Measurements from ENCODE around the gene LLGL2. TPM values are rescaled to one million over a fixed set of nuclear protein-coding genes. Genes with fewer than 3 reads are reported as not detected.

LLGL2 gene
- total RNA-seq, 4 donors from 2014 or later = 221 to 563 (median 300) TPM

DNA sequence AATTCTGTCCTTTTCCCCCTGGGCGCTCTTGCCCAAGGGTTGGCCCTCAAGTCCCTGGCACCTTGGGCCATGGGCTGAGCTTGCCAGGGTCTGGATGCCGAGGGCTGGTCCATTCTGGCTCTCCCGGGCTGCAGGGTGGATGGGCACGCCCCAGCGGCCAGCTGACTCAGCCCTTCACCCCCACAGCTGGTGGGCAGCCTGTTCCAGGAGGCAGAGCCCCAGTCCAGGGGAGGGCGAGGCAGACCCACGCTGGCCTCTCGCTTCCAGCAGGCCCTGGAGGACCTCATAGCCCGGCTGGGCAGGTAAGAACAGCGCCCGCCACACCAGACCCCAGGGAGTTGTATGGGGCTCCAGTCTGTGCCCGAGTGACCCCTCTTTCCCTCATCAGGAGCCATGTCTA is 77.1 kb downstream of the LLGL2 start:
- no peak overlapping the region for H3K4me3 ChIP-seq
- TF ChIP-seq POLR2A (IDR thresholded peaks at IDR 0.05) = no peak
- H3K4me1 ChIP-seq = peaks cover 0 to 12% (median 2%) of the 10 kb centered on the region in 4 donors
- no peak for DNase-seq
- H3K36me3 ChIP-seq = no peaks in the 10 kb centered on the region
- H3K27me3 ChIP-seq = no peaks in the 10 kb centered on the region
- H3K9me3 ChIP-seq = no peaks in the 10 kb centered on the region
- peak overlapping the region in 1 of 4 donors; percentile 76 for H3K27ac ChIP-seq

DNA sequence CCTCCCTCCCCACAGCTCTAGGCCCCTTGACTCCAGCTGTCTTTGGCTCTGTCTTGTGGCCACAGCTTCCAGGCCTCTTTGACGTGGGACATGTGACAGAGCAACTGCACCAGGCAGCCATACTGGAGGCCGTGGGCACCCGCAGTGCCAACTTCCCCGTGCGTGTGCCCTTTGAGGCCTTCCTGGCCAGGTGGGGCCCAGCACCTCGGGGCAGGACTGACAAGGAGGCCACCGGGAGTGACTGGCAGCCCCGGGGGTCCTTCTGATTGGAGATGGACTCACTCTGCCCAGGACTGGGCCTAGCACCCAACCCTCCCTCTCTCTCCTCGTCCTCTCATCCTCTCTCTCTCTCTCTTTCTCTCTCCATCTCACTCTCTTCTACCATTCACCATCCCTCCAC is 77.6 kb downstream of the LLGL2 start:
- no peak overlapping the region for H3K4me3 ChIP-seq
- no peaks in the 10 kb centered on the region for H3K36me3 ChIP-seq
- H3K4me1 ChIP-seq = peaks cover 0 to 12% (median 2%) of the 10 kb centered on the region in 4 donors
- no peaks in the 10 kb centered on the region for H3K9me3 ChIP-seq
- H3K27ac ChIP-seq = peak overlapping the region in 2 of 4 donors; percentile 61 to 76
- no peak for TF ChIP-seq POLR2A (IDR thresholded peaks at IDR 0.05)
- TF ChIP-seq, protein P1, sequence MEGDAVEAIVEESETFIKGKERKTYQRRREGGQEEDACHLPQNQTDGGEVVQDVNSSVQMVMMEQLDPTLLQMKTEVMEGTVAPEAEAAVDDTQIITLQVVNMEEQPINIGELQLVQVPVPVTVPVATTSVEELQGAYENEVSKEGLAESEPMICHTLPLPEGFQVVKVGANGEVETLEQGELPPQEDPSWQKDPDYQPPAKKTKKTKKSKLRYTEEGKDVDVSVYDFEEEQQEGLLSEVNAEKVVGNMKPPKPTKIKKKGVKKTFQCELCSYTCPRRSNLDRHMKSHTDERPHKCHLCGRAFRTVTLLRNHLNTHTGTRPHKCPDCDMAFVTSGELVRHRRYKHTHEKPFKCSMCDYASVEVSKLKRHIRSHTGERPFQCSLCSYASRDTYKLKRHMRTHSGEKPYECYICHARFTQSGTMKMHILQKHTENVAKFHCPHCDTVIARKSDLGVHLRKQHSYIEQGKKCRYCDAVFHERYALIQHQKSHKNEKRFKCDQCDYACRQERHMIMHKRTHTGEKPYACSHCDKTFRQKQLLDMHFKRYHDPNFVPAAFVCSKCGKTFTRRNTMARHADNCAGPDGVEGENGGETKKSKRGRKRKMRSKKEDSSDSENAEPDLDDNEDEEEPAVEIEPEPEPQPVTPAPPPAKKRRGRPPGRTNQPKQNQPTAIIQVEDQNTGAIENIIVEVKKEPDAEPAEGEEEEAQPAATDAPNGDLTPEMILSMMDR (IDR thresholded peaks at IDR 0.05) = no peak
- DNase-seq = no peak
- no peaks in the 10 kb centered on the region for H3K27me3 ChIP-seq

DNA sequence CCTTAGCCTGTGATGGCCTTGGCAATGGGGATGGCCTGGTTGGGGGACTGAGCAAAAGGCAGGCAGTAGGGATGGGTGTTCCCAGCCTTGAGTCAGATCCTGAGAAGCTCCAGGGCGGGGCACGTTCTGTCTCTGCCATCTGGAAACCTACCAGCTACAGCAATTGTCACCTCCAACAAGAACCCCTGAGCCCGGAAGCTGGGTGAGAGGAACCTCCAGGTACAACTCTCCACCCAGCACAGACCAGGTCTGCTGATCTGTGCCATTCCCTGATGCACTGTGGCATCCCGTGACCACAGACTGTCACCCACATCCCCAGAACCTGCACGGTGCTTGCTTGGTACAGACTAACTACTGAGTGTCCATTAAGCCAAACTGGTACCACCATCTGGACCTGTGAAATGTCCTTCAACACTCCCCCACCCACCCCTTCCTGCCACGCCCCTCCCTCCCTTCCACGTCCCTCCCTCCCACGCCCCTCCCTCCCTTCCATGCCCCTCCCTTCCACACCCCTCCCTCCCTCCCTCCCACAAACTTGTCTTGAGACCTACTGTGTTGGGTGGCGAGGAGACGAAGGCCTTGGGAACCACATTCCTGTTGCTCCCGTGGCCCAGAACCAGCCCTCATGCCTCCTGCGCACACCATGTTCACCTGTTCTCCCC is 78.7 kb downstream of the LLGL2 start:
- H3K4me1 ChIP-seq = peaks cover 0 to 12% (median 2%) of the 10 kb centered on the region in 4 donors
- peak overlapping the region in 2 of 4 donors; percentile 61 to 76 for H3K27ac ChIP-seq
- DNase-seq = peak in 2 of 3 donors; percentile 77 to 83
- no peaks in the 10 kb centered on the region for H3K27me3 ChIP-seq
- H3K4me3 ChIP-seq = no peak overlapping the region
- TF ChIP-seq, protein P1 (IDR thresholded peaks at IDR 0.05) = no peak
- TF ChIP-seq POLR2A (IDR thresholded peaks at IDR 0.05) = peak in 1 of 2 donors; percentile 49
- no peaks in the 10 kb centered on the region for H3K9me3 ChIP-seq
- H3K36me3 ChIP-seq = no peaks in the 10 kb centered on the region

DNA sequence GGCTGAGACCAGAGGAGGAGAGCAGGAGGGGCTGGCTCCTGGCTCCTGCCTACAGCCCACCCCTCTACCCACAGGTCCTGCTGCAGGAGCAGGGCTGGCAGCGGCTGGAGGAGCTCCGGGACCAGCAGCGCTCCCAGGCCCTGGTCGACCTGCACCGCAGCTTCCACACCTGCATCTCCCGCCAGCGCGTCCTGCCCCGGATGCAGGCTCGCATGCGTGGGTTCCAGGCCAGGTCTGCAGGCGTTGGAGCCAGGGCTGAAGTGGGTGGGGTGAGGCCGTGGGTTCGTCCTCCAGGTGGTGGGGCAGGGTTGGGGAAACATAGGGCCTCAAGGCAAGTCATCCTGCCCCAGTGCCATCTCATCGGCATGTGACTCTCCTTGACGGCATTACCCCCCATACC is 80.3 kb downstream of the LLGL2 start:
- no peaks in the 10 kb centered on the region for H3K27me3 ChIP-seq
- no peaks in the 10 kb centered on the region for H3K9me3 ChIP-seq
- peak overlapping the region in 1 of 4 donors; percentile 89 for H3K27ac ChIP-seq
- no peak overlapping the region for H3K4me3 ChIP-seq
- H3K36me3 ChIP-seq = no peaks in the 10 kb centered on the region
- DNase-seq = no peak
- TF ChIP-seq, protein P1 (IDR thresholded peaks at IDR 0.05) = no peak
- peaks cover 0 to 12% (median 2%) of the 10 kb centered on the region in 4 donors for H3K4me1 ChIP-seq

DNA sequence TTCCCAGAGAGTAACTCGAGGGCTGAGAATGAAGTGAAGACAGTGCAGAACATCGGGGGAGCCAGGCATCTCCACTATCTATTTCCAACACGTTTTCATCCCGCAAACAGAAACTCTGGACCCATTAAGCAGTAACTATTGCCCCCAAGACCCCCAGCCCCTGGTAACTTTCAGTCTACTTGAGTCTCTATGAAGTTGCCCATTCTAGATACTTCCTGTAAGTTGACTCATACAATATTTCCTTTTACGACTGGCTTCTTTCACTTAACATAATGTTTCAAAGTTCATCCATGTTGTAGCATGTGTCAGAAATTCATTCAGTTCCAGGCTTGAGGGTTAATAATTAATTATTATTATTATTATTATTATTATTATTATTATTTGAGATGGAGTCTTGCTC is 81.6 kb downstream of the LLGL2 start:
- Histone ChIP-seq H3K4me3 (no peak overlapping the region), H3K9me3 (no peaks in the 10 kb centered on the region), H3K27ac (peak overlapping the region in 3 of 4 donors; percentile 55 to 89 (median 79)), H3K36me3 (peaks cover 0 to 5% (median 0%) of the 10 kb centered on the region in 3 donors), H3K4me1 (peaks cover 0 to 12% (median 0%) of the 10 kb centered on the region in 4 donors), H3K27me3 (no peaks in the 10 kb centered on the region)
- no peak for DNase-seq
- no peak for TF ChIP-seq POLR2A (IDR thresholded peaks at IDR 0.05)
- TF ChIP-seq, protein P1 (IDR thresholded peaks at IDR 0.05) = no peak
